ENCODE data around the gene LYAR. TPM values are rescaled to one million over a fixed set of nuclear protein-coding genes. Genes with fewer than 3 reads are reported as not detected.
"Not testable (repeated sequence)": the region's sequence is repeated elsewhere in the genome, so short reads cannot be mapped to it uniquely, and the experiment has no call there.

The LYAR gene
- total RNA-seq, 4 donors from 2014 or later, result 4.5 to 13.0 (median 10.4) TPM

DNA sequence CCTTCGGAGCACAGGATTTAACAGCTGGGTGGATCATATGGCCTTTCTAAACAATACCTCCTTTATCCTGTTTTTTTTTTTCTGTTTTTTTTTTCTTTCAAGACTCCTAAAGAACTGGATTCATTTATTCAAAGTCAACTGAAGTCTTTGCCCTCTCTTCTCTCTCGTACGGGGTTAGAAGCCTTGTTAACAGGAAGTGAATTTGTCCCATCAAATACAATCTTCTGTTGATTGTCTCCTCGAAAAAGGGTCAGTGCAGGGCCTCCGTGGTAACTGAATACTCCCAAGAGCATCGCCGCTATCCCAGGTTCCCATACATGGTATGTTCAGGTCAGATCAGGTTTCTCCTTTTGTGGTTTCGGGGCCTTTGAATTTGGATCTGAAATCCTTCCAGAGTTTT, 40.1 kb downstream of the LYAR start:
- H3K4me1 ChIP-seq, result peaks cover 11 to 15% of the 10 kb centered on the region in 2 donors
- 84 to 87% methylated on average over 8 of the region's 8 CpGs for WGBS, 2 donors
- intact Hi-C loops (cut with DNase I), result loop anchor here (5.0 to 10.0 kb wide), 2 partner anchors 37 to 85 kb away; no protein-coding TSS in a partner anchor
- H3K4me3 ChIP-seq (replicated peaks in 1 of 3), result no peak overlapping the region
- H3K27ac ChIP-seq, result no peak overlapping the region
- peaks cover 6 to 7% of the 10 kb centered on the region in 2 donors for H3K36me3 ChIP-seq
- no peaks in the 10 kb centered on the region for H3K9me3 ChIP-seq
- no peaks in the 10 kb centered on the region for H3K27me3 ChIP-seq
- no peak for DNase-seq
- no peak for TF ChIP-seq POLR2A (IDR thresholded peaks at IDR 0.05)
- TF ChIP-seq, protein P1, sequence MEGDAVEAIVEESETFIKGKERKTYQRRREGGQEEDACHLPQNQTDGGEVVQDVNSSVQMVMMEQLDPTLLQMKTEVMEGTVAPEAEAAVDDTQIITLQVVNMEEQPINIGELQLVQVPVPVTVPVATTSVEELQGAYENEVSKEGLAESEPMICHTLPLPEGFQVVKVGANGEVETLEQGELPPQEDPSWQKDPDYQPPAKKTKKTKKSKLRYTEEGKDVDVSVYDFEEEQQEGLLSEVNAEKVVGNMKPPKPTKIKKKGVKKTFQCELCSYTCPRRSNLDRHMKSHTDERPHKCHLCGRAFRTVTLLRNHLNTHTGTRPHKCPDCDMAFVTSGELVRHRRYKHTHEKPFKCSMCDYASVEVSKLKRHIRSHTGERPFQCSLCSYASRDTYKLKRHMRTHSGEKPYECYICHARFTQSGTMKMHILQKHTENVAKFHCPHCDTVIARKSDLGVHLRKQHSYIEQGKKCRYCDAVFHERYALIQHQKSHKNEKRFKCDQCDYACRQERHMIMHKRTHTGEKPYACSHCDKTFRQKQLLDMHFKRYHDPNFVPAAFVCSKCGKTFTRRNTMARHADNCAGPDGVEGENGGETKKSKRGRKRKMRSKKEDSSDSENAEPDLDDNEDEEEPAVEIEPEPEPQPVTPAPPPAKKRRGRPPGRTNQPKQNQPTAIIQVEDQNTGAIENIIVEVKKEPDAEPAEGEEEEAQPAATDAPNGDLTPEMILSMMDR (IDR thresholded peaks at IDR 0.05), result no peak

DNA sequence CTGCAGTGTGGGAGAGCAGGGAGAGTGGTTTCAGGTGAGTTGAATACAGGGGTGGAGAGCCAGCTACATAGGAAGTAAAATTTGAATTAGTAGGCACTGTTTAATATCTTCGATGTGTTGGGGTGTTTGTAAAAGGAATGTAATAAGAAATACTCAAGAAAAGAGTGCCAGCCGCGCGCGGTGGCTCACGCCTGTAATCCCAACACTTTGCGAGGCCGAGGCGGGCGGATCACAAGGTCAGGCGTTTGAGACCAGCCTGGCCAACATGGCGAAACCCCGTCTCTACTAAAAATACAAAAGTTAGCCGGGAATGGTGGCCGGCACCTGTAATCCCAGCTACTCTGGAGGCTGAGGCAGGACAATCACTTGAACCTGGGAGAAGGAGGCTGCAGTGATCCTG, 40.6 kb downstream of the LYAR start:
- not testable (repeated sequence) for H3K27ac ChIP-seq, H3K9me3 ChIP-seq
- intact Hi-C loops (cut with DNase I), result loop anchor here (5.0 kb wide), 1 partner anchor 38 kb away; no protein-coding TSS in a partner anchor

DNA sequence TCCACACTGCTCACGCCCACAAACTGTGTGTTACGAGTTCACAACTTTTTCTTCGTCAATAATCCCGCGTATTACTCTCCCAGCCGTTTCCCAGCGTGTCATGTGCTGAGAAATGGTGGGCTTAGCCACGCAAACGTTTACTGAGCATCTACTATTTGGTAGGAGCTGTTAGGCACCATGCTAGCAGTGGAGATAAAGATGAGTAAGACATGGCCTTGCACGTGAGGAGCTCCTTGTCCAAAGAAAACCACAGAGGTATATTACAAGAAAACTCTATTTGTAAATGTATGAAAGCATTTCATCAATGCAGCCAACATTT, 41.1 kb downstream of the LYAR start:
- Histone ChIP-seq H3K27me3 (no peaks in the 10 kb centered on the region), H3K9me3 (no peaks in the 10 kb centered on the region), H3K36me3 (peaks cover 9 to 16% of the 10 kb centered on the region in 2 donors), H3K4me3 (replicated peaks in 1 of 3) (peak overlapping the region; percentile 38 to 82 (median 81)), H3K4me1 (peaks cover 11 to 15% of the 10 kb centered on the region in 2 donors), H3K27ac (peak overlapping the region; percentile 77 to 93 (median 86))
- TF ChIP-seq, protein P1 (IDR thresholded peaks at IDR 0.05), result no peak
- no peak for TF ChIP-seq POLR2A (IDR thresholded peaks at IDR 0.05)
- intact Hi-C loops (cut with DNase I), result loop anchor here (5.0 kb wide), 1 partner anchor 38 kb away; no protein-coding TSS in a partner anchor
- WGBS, 2 donors, result 16 to 24% methylated on average over 10 of the region's 10 CpGs
- DNase-seq, result no peak

More for the DNA sequence above, 40.6 kb downstream of the LYAR start:
- 89 to 94% methylated on average over 15 of the region's 15 CpGs for WGBS, 2 donors
- not testable (repeated sequence) for DNase-seq; H3K4me3 ChIP-seq (replicated peaks in 1 of 3); H3K27me3 ChIP-seq
- peaks cover 9 to 11% of the 10 kb centered on the region in 2 donors for H3K36me3 ChIP-seq
- peaks cover 11 to 15% of the 10 kb centered on the region in 2 donors for H3K4me1 ChIP-seq

DNA sequence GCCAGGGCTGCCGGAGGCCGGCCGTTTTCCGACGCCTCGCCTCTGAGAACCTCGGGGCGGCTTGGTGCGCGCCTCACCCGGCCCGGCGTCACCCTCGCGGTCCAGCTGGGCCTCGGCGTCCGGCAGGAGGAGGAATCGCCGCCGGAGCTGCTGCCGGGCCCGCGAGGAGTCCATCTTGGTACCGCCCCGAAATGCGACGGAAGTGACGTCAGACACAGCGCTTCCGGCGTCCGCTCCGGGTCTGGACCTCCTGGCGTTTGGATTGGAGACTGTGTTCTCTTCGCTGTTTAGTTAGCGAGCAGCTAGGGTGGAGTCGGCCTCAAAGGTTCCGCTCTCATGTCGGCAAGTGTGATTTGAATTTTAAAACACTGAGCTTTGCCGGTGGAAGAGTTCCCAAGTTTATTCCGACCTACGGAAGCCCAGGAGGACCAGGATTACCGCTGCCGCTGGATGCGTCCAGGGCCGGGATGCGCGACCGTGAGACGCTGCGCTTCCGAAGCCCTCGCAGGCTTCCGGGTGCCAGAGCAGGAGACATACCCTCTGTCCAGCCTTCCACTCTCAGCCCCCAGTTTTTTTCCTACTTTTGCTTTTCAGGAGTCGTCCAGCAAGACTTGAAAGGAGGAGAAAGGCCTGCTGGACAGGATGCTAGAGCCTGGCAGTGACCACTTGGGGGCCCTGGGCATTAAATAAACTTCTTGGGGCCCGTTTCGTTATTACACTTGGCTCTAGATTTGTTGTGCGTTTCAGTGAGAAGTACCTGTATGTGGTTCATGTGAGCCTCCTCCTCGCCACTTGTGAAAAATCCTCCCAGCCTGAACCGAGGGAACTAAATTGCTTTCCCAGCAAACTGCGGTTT, 41.7 kb downstream of the LYAR start, which contains the start of gene TMEM128:
TMEM128 (minus strand) TSS at position 195 of the 856 bp plus-strand sequence; CDS start at position 174, 21 bp downstream.
- Histone ChIP-seq H3K36me3 (peaks cover 9 to 20% of the 10 kb centered on the region in 2 donors), H3K4me1 (peaks cover 11 to 15% of the 10 kb centered on the region in 2 donors), H3K9me3 (no peaks in the 10 kb centered on the region), H3K4me3 (replicated peaks in 1 of 3) (peak within 1 kb of the TSS; percentile 38 to 82 (median 81)), H3K27ac (peak within 1 kb of the TSS; percentile 77 to 93 (median 86)), H3K27me3 (no peaks in the 10 kb centered on the region)
- TF ChIP-seq, protein P1 (IDR thresholded peaks at IDR 0.05), result peak in 4 of 6 experiments; percentile 3 to 49 (median 28)
- peak in 1 of 2 donors; percentile 78 for TF ChIP-seq POLR2A (IDR thresholded peaks at IDR 0.05)
- intact Hi-C loops (cut with DNase I), result loop anchor here (5.0 kb wide), 1 partner anchor 39 kb away; no protein-coding TSS in a partner anchor
- peak; percentile 91 for DNase-seq
- 1% methylated on average over 33 to 47 of the region's 62 CpGs for WGBS, 2 donors

DNA sequence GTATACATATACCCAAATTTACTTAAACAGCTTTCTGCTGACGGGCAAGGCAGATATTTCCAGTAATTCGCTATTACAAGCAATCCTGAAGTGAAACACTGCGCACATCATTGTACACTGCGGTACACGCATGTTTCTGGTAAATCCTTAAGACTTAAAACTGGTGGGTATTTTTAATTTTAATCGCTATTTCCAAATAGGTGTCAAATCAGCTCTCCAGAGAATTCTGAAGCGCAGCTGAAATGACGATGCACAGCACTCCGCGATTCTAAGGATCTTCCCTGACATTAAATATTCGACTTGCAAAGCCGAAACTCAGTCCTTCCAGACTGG, 42.3 kb downstream of the LYAR start:
- intact Hi-C loops (cut with DNase I), result loop anchor here (5.0 kb wide), 1 partner anchor 40 kb away; no protein-coding TSS in a partner anchor
- no peak for DNase-seq
- Histone ChIP-seq H3K36me3 (peaks cover 9 to 26% of the 10 kb centered on the region in 2 donors), H3K4me1 (peaks cover 11 to 15% of the 10 kb centered on the region in 2 donors), H3K4me3 (replicated peaks in 1 of 3) (peak overlapping the region; percentile 38 to 82 (median 81)), H3K27ac (peak overlapping the region; percentile 77 to 93 (median 86)), H3K27me3 (no peaks in the 10 kb centered on the region), H3K9me3 (no peaks in the 10 kb centered on the region)
- 0 to 1% methylated on average over 12 of the region's 12 CpGs for WGBS, 2 donors
- no peak for TF ChIP-seq POLR2A (IDR thresholded peaks at IDR 0.05)
- TF ChIP-seq, protein P1 (IDR thresholded peaks at IDR 0.05), result no peak

All from thyroid gland (tissue), 4 donors.